GM23338 (cell line): ENCODE results near the gene MUS81. TPM values are rescaled to one million over a fixed set of nuclear protein-coding genes. Genes with fewer than 3 reads are reported as not detected.

Source experiments
- ATAC-seq: fragments of 200-7000 bp; cut with Tn5 transposase; 3 replicates; pipeline ENCODE4 v1.9.1; 2020
- DNase-seq: peaks from one replicate; pipeline ENCODE4 v3.0.0-alpha.2; 2015; ENCODE audit warnings: low spot score
- H2AFZ ChIP-seq: fragments of 200-600 bp; sonication (generic); 2 replicates; pipeline ENCODE4 v1.8.0; 2016; ENCODE audit warnings: antibody characterized with exemption, mild to moderate bottlenecking, moderate library complexity
- H3F3A ChIP-seq: fragments of 200-600 bp; sonication (generic); replicated peaks from 2 replicates; pipeline ENCODE4 v1.8.0; 2017; ENCODE audit warnings: antibody characterized with exemption, mixed run types, low read depth
- H3K27ac ChIP-seq: fragments of 200-600 bp; sonication (generic); 2 replicates; pipeline ENCODE4 v1.6.1; 2016; ENCODE audit warnings: low read depth
- H3K27me3 ChIP-seq: fragments of 200-600 bp; sonication (generic); 2 replicates; pipeline ENCODE4 v1.8.0; 2016; ENCODE audit warnings: mild to moderate bottlenecking, mixed run types, moderate library complexity; ENCODE audit not compliant: insufficient read depth
- H3K36me3 ChIP-seq: fragments of 200-600 bp; sonication (generic); 2 replicates; pipeline ENCODE4 v1.8.0; 2016; ENCODE audit warnings: mild to moderate bottlenecking; ENCODE audit not compliant: insufficient read depth
- H3K4me1 ChIP-seq: fragments of 200-600 bp; sonication (generic); 2 replicates; pipeline ENCODE4 v1.8.0; 2016; ENCODE audit warnings: mild to moderate bottlenecking, moderate library complexity; ENCODE audit not compliant: insufficient read depth
- H3K4me2 ChIP-seq: fragments of 200-600 bp; sonication (generic); 2 replicates; pipeline ENCODE4 v1.7.1; 2017; ENCODE audit warnings: mixed run types
- H3K4me3 ChIP-seq: fragments of 200-600 bp; sonication (generic); 2 replicates; pipeline ENCODE4 v1.6.1; 2016; ENCODE audit warnings: mixed run types
- H3K79me2 ChIP-seq: fragments of 200-600 bp; sonication (generic); replicated peaks from 2 replicates; pipeline ENCODE4 v1.8.0; 2017; ENCODE audit warnings: mild to moderate bottlenecking; ENCODE audit not compliant: insufficient read depth
- H3K9me2 ChIP-seq: fragments of 200-600 bp; sonication (generic); 2 replicates; pipeline ENCODE4 v1.8.0; 2017; ENCODE audit not compliant: insufficient read depth
- H4K20me1 ChIP-seq: fragments of 200-600 bp; sonication (generic); replicated peaks from 2 replicates; pipeline ENCODE4 v1.8.0; 2017; ENCODE audit warnings: mild to moderate bottlenecking; ENCODE audit not compliant: insufficient read depth
- H3K27ac Mint-ChIP-seq: 2 replicates; pipeline ENCODE4 v1.8.0; 2020; ENCODE audit warnings: inconsistent platforms, mild to moderate bottlenecking, moderate library complexity, mixed read lengths
- H3K27me3 Mint-ChIP-seq: 3 replicates; pipeline ENCODE4 v1.8.0; 2022; ENCODE audit warnings: low read depth, mild to moderate bottlenecking, moderate library complexity, mixed read lengths, inconsistent platforms; ENCODE audit not compliant: insufficient read depth, poor library complexity
- H3K36me3 Mint-ChIP-seq: 3 replicates; pipeline ENCODE4 v1.8.0; 2021; ENCODE audit warnings: low read depth, mild to moderate bottlenecking, inconsistent platforms, moderate library complexity, mixed read lengths
- H3K4me1 Mint-ChIP-seq: 3 replicates; pipeline ENCODE4 v1.8.0; 2020; ENCODE audit warnings: mild to moderate bottlenecking, inconsistent platforms, mixed read lengths
- H3K4me3 Mint-ChIP-seq: 3 replicates; pipeline ENCODE4 v1.8.0; 2021; ENCODE audit warnings: moderate library complexity, mild to moderate bottlenecking, inconsistent platforms, mixed read lengths
- H3K9me3 Mint-ChIP-seq: 3 replicates; pipeline ENCODE4 v1.8.0; 2020; ENCODE audit warnings: moderate library complexity, mild to moderate bottlenecking, inconsistent platforms, mixed read lengths
- CREB1 ChIP-seq: fragments of 250-450 bp; sonication (Bioruptor Pico); IDR thresholded peaks from 2 replicates; pipeline ENCODE4 v1.5.0; 2020; ENCODE audit warnings: low read depth, mild to moderate bottlenecking, moderate library complexity
- EZH2 ChIP-seq: fragments of 200-600 bp; sonication (generic); IDR thresholded peaks from one replicate; pipeline ENCODE4 v1.8.0; 2017; ENCODE audit warnings: antibody characterized with exemption, mild to moderate bottlenecking, low read depth; ENCODE audit not compliant: unreplicated experiment
- EZH2phosphoT487 ChIP-seq: fragments of 200-600 bp; sonication (generic); IDR thresholded peaks from one replicate; pipeline ENCODE4 v1.8.1; 2018; ENCODE audit warnings: antibody characterized with exemption; ENCODE audit not compliant: unreplicated experiment
- JUNB ChIP-seq: IDR thresholded peaks from one replicate; pipeline ENCODE4 v1.6.1; 2016; ENCODE audit warnings: antibody characterized with exemption; ENCODE audit not compliant: unreplicated experiment
- POLR2AphosphoS5 ChIP-seq: IDR thresholded peaks from 2 replicates; pipeline ENCODE4 v1.6.1; 2016; ENCODE audit warnings: antibody characterized with exemption, low read depth
- polyA plus RNA-seq: library from polyadenylated mRNA; unstranded; fragments of >200 nt; fragmentation: Nextera tagmentation; extraction: Ambion mirVana; gene quantifications from 2 replicates; pipeline ENCODE4 v1.2.1, GENCODE V29; 2016
- total RNA-seq: library from RNA; depleted of rRNA; stranded (reverse); fragments of >200 nt; shearing (Covaris generic); gene quantifications from 2 replicates; pipeline ENCODE4 v1.2.3, GENCODE V29; 2014
- TF ChIP-seq, protein P1 (sequence below): fragments of 250-450 bp; sonication (Bioruptor Pico); IDR thresholded peaks from 2 replicates; pipeline ENCODE4 v1.5.0; 2020; ENCODE audit warnings: mild to moderate bottlenecking, moderate library complexity
- TF ChIP-seq, protein P2 (sequence below): IDR thresholded peaks from one replicate; pipeline ENCODE4 v1.6.1; 2018; ENCODE audit warnings: antibody characterized with exemption; ENCODE audit not compliant: unreplicated experiment
- TF ChIP-seq, protein P3 (sequence below): IDR thresholded peaks from 2 replicates; pipeline ENCODE4 v1.6.1; 2016; ENCODE audit warnings: antibody characterized with exemption
- TF ChIP-seq, protein P4 (sequence below), 2 experiments: fragments of 200-600 bp in 1 of 2; sonication (generic) in 1 of 2; conservative IDR thresholded peaks; 2 replicates each; pipeline versions ENCODE4 v1.5.1 to v1.6.1; 2016 to 2017; ENCODE audit warnings: antibody characterized with exemption in 2 of 2, low read depth in 2 of 2, mild to moderate bottlenecking in 2 of 2, moderate library complexity in 1 of 2

The MUS81 gene
- total and polyA plus RNA-seq, 2 experiments from 2014 or later: 38.5 to 48.6 TPM

DNA sequence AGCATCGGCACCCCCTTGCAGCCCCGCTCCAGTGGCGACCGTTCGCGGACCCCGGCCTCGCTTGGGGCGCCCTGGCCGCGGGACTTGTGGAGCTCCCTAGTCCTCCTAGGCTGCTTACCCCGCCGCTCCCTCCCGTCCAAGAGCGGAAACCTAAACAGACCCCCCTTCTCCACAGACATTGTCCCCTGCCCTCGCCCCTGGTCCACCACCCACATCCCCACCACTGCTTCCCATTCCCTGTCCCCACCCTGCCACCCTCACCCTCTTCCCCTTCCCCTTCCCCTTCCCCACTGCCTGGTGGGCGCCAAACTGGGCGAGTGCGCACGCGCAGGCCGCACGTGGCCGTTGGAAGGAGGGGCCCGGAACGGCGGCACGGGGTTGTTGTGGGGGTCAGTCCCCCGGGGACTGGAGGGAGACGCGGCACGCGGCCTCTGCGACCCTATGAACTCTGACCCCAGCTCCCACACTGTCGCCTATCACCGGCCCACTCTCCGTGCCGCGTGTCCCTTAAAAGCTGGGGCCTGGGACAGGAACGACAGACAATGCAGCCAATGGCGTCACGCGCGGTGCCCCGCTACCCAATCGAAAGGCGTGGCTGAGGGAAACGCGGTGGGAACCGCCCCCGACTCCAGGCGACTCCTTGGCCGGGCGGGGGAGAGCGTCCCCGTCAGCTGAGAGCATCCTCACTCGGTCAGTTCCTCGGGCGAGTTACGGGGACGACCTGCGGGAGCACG lies 26.8 kb upstream of the MUS81 start, which contains the start of gene SNX32:
Gene SNX32 (plus strand): TSS at position 667 of the 734 bp plus-strand sequence. CDS start 103 bp downstream, outside the sequence.
- H3K27me3 Mint-ChIP-seq: peaks cover 23% of the 10 kb centered on the region
- Histone ChIP-seq H3K4me1 (peaks cover 5% of the 10 kb centered on the region; the same call in 1 of the 2 replicates), H2AFZ (peak within 1 kb of the TSS; percentile 97), H3K79me2 (0 out of 2 replicates have a peak, but pooled peaks cover 4% of the 10 kb centered on the region), H3K27me3 (peaks cover 10% of the 10 kb centered on the region), H3K36me3 (no peaks in the 10 kb centered on the region), H3K27ac (no peak within 1 kb of the TSS), H3K4me2 (peak within 1 kb of the TSS; percentile 96), H4K20me1 (no peaks in the 10 kb centered on the region), H3K9me2 (peaks cover 6% of the 10 kb centered on the region; the same call in 1 of the 2 replicates), H3K4me3 (peak within 1 kb of the TSS; percentile 76), H3F3A (0 out of 2 replicates have a peak, but pooled peaks cover 3% of the 10 kb centered on the region)
- H3K27ac Mint-ChIP-seq: no peak within 1 kb of the TSS
- peak; percentile 97 for ATAC-seq
- DNase-seq: peak; percentile 98
- H3K36me3 Mint-ChIP-seq: no peaks in the 10 kb centered on the region
- H3K4me3 Mint-ChIP-seq: no peak within 1 kb of the TSS; the same call in 2 of the 3 replicates
- H3K4me1 Mint-ChIP-seq: peaks cover 11% of the 10 kb centered on the region
- no peaks in the 10 kb centered on the region for H3K9me3 Mint-ChIP-seq
- TF ChIP-seq, protein P1, sequence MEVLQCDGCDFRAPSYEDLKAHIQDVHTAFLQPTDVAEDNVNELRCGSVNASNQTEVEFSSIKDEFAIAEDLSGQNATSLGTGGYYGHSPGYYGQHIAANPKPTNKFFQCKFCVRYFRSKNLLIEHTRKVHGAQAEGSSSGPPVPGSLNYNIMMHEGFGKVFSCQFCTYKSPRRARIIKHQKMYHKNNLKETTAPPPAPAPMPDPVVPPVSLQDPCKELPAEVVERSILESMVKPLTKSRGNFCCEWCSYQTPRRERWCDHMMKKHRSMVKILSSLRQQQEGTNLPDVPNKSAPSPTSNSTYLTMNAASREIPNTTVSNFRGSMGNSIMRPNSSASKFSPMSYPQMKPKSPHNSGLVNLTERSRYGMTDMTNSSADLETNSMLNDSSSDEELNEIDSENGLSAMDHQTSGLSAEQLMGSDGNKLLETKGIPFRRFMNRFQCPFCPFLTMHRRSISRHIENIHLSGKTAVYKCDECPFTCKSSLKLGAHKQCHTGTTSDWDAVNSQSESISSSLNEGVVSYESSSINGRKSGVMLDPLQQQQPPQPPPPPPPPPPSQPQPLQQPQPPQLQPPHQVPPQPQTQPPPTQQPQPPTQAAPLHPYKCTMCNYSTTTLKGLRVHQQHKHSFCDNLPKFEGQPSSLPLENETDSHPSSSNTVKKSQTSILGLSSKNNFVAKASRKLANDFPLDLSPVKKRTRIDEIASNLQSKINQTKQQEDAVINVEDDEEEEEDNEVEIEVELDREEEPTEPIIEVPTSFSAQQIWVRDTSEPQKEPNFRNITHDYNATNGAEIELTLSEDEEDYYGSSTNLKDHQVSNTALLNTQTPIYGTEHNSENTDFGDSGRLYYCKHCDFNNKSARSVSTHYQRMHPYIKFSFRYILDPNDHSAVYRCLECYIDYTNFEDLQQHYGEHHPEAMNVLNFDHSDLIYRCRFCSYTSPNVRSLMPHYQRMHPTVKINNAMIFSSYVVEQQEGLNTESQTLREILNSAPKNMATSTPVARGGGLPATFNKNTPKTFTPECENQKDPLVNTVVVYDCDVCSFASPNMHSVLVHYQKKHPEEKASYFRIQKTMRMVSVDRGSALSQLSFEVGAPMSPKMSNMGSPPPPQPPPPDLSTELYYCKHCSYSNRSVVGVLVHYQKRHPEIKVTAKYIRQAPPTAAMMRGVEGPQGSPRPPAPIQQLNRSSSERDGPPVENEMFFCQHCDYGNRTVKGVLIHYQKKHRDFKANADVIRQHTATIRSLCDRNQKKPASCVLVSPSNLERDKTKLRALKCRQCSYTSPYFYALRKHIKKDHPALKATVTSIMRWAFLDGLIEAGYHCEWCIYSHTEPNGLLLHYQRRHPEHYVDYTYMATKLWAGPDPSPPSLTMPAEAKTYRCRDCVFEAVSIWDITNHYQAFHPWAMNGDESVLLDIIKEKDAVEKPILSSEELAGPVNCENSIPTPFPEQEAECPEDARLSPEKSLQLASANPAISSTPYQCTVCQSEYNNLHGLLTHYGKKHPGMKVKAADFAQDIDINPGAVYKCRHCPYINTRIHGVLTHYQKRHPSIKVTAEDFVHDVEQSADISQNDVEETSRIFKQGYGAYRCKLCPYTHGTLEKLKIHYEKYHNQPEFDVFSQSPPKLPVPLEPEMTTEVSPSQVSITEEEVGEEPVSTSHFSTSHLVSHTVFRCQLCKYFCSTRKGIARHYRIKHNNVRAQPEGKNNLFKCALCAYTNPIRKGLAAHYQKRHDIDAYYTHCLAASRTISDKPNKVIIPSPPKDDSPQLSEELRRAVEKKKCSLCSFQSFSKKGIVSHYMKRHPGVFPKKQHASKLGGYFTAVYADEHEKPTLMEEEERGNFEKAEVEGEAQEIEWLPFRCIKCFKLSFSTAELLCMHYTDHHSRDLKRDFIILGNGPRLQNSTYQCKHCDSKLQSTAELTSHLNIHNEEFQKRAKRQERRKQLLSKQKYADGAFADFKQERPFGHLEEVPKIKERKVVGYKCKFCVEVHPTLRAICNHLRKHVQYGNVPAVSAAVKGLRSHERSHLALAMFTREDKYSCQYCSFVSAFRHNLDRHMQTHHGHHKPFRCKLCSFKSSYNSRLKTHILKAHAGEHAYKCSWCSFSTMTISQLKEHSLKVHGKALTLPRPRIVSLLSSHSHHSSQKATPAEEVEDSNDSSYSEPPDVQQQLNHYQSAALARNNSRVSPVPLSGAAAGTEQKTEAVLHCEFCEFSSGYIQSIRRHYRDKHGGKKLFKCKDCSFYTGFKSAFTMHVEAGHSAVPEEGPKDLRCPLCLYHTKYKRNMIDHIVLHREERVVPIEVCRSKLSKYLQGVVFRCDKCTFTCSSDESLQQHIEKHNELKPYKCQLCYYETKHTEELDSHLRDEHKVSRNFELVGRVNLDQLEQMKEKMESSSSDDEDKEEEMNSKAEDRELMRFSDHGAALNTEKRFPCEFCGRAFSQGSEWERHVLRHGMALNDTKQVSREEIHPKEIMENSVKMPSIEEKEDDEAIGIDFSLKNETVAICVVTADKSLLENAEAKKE: no peak
- TF ChIP-seq EZH2 (no peak), POLR2AphosphoS5 (peak; percentile 79), CREB1 (CRISPR knock-in tag) (peak; percentile 83), EZH2phosphoT487 (no peak), JUNB (no peak)
- TF ChIP-seq, protein P2, sequence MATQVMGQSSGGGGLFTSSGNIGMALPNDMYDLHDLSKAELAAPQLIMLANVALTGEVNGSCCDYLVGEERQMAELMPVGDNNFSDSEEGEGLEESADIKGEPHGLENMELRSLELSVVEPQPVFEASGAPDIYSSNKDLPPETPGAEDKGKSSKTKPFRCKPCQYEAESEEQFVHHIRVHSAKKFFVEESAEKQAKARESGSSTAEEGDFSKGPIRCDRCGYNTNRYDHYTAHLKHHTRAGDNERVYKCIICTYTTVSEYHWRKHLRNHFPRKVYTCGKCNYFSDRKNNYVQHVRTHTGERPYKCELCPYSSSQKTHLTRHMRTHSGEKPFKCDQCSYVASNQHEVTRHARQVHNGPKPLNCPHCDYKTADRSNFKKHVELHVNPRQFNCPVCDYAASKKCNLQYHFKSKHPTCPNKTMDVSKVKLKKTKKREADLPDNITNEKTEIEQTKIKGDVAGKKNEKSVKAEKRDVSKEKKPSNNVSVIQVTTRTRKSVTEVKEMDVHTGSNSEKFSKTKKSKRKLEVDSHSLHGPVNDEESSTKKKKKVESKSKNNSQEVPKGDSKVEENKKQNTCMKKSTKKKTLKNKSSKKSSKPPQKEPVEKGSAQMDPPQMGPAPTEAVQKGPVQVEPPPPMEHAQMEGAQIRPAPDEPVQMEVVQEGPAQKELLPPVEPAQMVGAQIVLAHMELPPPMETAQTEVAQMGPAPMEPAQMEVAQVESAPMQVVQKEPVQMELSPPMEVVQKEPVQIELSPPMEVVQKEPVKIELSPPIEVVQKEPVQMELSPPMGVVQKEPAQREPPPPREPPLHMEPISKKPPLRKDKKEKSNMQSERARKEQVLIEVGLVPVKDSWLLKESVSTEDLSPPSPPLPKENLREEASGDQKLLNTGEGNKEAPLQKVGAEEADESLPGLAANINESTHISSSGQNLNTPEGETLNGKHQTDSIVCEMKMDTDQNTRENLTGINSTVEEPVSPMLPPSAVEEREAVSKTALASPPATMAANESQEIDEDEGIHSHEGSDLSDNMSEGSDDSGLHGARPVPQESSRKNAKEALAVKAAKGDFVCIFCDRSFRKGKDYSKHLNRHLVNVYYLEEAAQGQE: no peak
- TF ChIP-seq, protein P3, sequence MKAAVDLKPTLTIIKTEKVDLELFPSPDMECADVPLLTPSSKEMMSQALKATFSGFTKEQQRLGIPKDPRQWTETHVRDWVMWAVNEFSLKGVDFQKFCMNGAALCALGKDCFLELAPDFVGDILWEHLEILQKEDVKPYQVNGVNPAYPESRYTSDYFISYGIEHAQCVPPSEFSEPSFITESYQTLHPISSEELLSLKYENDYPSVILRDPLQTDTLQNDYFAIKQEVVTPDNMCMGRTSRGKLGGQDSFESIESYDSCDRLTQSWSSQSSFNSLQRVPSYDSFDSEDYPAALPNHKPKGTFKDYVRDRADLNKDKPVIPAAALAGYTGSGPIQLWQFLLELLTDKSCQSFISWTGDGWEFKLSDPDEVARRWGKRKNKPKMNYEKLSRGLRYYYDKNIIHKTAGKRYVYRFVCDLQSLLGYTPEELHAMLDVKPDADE: no peak
- TF ChIP-seq, protein P4, sequence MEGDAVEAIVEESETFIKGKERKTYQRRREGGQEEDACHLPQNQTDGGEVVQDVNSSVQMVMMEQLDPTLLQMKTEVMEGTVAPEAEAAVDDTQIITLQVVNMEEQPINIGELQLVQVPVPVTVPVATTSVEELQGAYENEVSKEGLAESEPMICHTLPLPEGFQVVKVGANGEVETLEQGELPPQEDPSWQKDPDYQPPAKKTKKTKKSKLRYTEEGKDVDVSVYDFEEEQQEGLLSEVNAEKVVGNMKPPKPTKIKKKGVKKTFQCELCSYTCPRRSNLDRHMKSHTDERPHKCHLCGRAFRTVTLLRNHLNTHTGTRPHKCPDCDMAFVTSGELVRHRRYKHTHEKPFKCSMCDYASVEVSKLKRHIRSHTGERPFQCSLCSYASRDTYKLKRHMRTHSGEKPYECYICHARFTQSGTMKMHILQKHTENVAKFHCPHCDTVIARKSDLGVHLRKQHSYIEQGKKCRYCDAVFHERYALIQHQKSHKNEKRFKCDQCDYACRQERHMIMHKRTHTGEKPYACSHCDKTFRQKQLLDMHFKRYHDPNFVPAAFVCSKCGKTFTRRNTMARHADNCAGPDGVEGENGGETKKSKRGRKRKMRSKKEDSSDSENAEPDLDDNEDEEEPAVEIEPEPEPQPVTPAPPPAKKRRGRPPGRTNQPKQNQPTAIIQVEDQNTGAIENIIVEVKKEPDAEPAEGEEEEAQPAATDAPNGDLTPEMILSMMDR (conservative IDR thresholded peaks at IDR 0.05; ENCODE audit: low read depth in 2 of 2): no peak
